Memory B cell (primary cell): ENCODE measurements around the gene PDSS2.

Experiments used
- ATAC-seq: fragments of 150-1000 bp; cut with Tn5 transposase; 2 replicates; pipeline ENCODE4 v1.10.0; 2021; ENCODE audit warnings: low read depth, mild to moderate bottlenecking, moderate library complexity
- DNase-seq, 2 donors: peaks; one replicate each; pipeline ENCODE4 v3.0.0; 2022; ENCODE audit warnings: low spot score in 2 of 2
- H3K27ac Mint-ChIP-seq: one replicate; pipeline ENCODE4 v1.8.0; 2022; ENCODE audit warnings: mild to moderate bottlenecking, moderate library complexity, mixed read lengths
- H3K27me3 Mint-ChIP-seq: one replicate; pipeline ENCODE4 v1.8.0; 2022; ENCODE audit warnings: mixed read lengths
- H3K36me3 Mint-ChIP-seq: one replicate; pipeline ENCODE4 v1.8.0; 2022; ENCODE audit warnings: mild to moderate bottlenecking, mixed read lengths
- H3K4me1 Mint-ChIP-seq: one replicate; pipeline ENCODE4 v1.8.0; 2022; ENCODE audit warnings: mixed read lengths
- H3K4me3 Mint-ChIP-seq: one replicate; pipeline ENCODE4 v1.8.0; 2022; ENCODE audit warnings: mild to moderate bottlenecking, moderate library complexity, mixed read lengths
- H3K9me3 Mint-ChIP-seq: one replicate; pipeline ENCODE4 v1.8.0; 2022; ENCODE audit warnings: mixed read lengths

The PDSS2 gene

DNA sequence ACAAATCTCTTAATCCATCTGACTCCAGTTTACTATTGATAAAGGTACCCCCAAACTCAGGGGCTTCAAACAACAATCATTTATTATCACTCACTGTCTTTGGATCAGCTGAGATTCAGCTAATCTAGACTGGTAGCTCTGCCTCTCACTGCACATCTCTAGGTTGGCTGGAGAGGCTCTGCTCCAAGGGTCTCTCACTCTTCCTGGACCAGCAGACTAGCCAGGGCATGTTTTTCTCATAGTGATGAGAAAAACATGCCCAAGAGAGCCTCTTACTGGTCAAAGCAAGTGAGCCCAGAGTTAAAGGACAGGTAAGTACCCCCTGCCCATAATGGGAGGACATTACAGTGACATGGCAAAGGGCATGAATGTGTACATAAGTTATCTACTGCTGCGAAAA is 228.9 kb downstream of the PDSS2 start:
- no peak overlapping the region for H3K27ac Mint-ChIP-seq
- H3K36me3 Mint-ChIP-seq: peaks cover 27% of the 10 kb centered on the region
- ATAC-seq: no peak

DNA sequence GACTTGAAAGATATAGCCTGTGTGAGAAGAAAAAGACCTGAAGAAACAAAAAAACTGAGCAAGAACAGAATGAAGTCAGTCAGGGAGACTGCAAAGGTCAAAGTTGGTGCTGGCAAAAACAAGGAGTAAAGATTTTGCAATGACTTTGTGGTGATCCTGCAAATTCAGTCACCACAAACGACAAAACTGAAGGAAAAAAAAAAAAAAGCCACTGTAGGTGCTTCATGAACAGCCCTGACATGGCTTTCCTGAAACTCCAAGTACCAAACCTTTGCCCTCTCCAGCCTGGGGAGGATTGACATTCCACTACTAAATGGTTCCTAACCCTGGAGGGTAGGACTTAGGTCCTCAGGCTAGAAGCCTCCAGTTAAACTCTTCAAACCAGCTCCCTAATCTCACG is 229.3 kb downstream of the PDSS2 start:
- no peaks in the 10 kb centered on the region for H3K4me1 Mint-ChIP-seq
- no peak overlapping the region for H3K27ac Mint-ChIP-seq
- no peak for ATAC-seq
- peaks cover 27% of the 10 kb centered on the region for H3K36me3 Mint-ChIP-seq
- H3K9me3 Mint-ChIP-seq: no peaks in the 10 kb centered on the region
- no peak overlapping the region for H3K4me3 Mint-ChIP-seq
- DNase-seq: no peak
- no peaks in the 10 kb centered on the region for H3K27me3 Mint-ChIP-seq

More for the DNA sequence above, 228.9 kb downstream of the PDSS2 start:
- H3K4me3 Mint-ChIP-seq: no peak overlapping the region
- H3K4me1 Mint-ChIP-seq: no peaks in the 10 kb centered on the region
- no peaks in the 10 kb centered on the region for H3K27me3 Mint-ChIP-seq
- peaks cover under 1% of the 10 kb centered on the region for H3K9me3 Mint-ChIP-seq
- DNase-seq: no peak

DNA sequence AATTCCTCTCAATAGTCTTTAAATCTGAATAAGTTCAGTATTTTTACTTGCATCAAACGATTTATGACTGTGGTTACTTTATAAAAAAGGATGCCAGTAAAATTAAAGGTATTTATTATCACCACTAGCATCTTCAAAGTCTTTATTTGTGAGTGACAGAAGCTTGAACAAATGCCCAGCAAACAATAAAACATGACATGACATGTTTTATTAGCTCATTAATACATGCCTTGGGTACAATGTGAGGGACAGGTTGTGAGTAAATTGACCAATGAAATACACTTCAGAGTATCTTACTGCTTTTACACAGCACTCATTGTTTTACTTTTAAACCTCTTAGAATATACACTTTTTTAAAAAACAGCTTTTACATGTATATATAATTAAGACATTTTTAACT is 230.6 kb downstream of the PDSS2 start:
- H3K4me3 Mint-ChIP-seq: no peak overlapping the region
- H3K27ac Mint-ChIP-seq: no peak overlapping the region
- DNase-seq (no peak), ATAC-seq (no peak)
- H3K4me1 Mint-ChIP-seq: peaks cover 2% of the 10 kb centered on the region
- H3K36me3 Mint-ChIP-seq: peaks cover 22% of the 10 kb centered on the region
- H3K9me3 Mint-ChIP-seq: no peaks in the 10 kb centered on the region
- H3K27me3 Mint-ChIP-seq: no peaks in the 10 kb centered on the region

DNA sequence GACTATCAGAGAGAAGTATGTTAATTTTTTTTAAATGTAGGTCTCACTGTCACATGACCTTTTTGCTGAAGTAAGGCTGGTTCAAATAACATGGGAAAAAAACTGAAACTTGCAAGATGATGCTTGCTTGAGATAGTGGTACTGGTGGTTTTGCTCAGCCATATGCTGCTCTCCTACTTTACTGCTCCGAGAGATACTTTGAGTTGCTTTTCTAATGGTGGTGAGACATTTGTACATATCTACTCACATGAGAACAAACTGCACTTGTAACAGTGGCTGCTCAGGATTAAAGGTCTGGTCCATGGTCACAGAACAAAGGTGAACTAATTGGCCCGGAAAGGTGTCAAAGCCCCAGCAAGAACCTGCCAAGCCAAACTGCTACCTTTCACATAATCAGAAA is 237.8 kb downstream of the PDSS2 start:
- ATAC-seq (no peak), DNase-seq (no peak)
- peaks cover 2% of the 10 kb centered on the region for H3K4me1 Mint-ChIP-seq
- H3K9me3 Mint-ChIP-seq: no peaks in the 10 kb centered on the region
- H3K36me3 Mint-ChIP-seq: peaks cover 10% of the 10 kb centered on the region
- H3K4me3 Mint-ChIP-seq: no peak overlapping the region
- H3K27ac Mint-ChIP-seq: no peak overlapping the region
- H3K27me3 Mint-ChIP-seq: no peaks in the 10 kb centered on the region

DNA sequence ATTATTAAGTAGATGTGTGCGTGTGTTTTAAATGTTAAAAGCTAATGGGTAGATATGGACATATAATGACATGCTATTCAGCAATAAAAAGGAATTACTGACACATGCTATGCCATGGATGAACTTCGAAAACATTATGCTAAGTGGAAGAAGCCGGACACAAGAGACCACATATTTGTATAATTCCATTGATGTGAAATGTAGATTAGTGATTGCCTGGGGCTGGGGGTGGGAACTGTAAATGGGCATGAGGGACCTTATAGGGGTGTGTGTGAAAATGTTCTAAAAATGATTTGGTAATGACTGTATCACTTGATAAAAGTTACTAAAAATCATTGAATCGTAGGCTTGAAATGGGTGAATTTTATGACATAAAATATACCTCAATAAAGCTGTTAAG is 239.5 kb downstream of the PDSS2 start:
- peaks cover 1% of the 10 kb centered on the region for H3K4me1 Mint-ChIP-seq
- no peaks in the 10 kb centered on the region for H3K27me3 Mint-ChIP-seq
- H3K9me3 Mint-ChIP-seq: no peaks in the 10 kb centered on the region
- no peak for DNase-seq
- no peak overlapping the region for H3K4me3 Mint-ChIP-seq
- no peak for ATAC-seq
- H3K27ac Mint-ChIP-seq: no peak overlapping the region
- H3K36me3 Mint-ChIP-seq: peaks cover 8% of the 10 kb centered on the region

DNA sequence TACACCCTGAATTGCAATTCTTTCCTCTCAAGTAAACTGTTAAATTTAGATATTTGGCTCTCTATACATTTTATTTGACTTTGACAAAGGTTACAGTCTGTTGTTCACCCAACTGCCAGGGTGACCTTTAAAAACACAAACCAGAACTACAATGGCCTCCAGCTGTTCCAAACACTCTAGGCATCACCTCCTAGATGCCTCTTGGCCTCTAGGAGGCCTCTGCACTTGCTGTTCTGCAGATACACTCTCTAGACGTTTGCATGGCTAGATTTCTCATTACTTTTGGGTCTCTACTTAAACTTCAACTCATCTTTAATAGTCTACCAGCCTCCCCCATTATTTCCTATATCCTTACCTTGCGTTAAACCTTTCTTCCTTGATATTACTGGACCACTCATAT is 241.2 kb downstream of the PDSS2 start:
- H3K9me3 Mint-ChIP-seq: no peaks in the 10 kb centered on the region
- DNase-seq (no peak), ATAC-seq (no peak)
- H3K36me3 Mint-ChIP-seq: peaks cover 8% of the 10 kb centered on the region
- no peak overlapping the region for H3K4me3 Mint-ChIP-seq
- H3K27me3 Mint-ChIP-seq: no peaks in the 10 kb centered on the region
- no peaks in the 10 kb centered on the region for H3K4me1 Mint-ChIP-seq
- no peak overlapping the region for H3K27ac Mint-ChIP-seq

DNA sequence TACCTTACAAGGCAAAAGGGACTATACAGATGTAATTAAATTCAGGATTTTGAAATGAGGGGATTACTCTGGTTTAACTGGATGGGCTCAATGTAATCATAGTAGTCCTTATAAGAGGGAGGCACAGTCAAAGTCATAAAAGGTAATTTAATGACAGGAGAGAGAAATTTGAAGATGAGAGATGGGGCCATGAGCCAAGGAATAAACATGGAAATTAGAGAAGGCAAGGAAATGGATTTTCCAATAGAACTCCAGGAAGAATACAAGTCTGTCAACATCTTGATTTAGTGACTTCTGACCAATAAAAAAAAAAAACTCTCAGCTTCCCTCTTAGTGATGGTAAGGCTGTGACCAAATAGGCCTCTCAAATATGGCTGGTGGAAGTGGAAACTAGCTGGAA is 242.1 kb downstream of the PDSS2 start:
- no peak for ATAC-seq

DNA sequence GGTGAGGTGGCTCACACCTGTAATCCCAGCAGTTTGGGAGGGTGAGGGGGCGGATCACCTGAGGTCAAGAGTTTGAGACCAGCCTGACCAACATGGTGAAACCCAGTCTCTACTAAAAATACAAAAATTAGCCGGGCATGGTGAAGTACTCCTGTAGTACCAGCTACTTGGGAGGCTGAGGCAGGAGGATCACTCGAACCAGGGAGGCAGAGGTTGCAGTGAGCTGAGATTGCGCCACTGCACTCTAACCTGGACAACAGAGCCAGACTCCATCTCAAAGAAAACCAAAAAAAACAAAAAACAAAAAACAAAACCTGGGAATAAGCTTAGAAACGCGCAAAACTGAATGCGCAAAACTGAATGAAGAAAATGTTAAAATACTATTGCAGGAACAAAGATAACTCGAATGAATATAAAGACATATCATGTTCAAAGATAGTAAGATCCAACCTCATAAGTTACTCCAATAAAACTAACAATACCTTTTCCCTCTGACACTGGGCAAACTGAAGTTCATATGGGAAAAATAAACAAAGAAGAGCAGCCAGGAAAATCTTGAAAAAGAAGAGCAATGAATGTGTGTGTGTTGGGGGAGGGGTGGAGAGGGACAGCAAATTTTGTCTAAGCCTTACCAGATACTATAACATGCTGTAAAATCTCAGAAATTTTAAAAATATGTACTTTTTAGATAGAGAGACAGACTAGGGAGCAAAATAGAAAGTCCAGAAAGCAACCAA is 243.0 kb downstream of the PDSS2 start:
- H3K27me3 Mint-ChIP-seq: no peaks in the 10 kb centered on the region

More for the DNA sequence above, 242.1 kb downstream of the PDSS2 start:
- H3K27ac Mint-ChIP-seq: no peak overlapping the region
- H3K36me3 Mint-ChIP-seq: peaks cover 8% of the 10 kb centered on the region
- no peaks in the 10 kb centered on the region for H3K4me1 Mint-ChIP-seq
- no peak for DNase-seq
- no peak overlapping the region for H3K4me3 Mint-ChIP-seq
- H3K27me3 Mint-ChIP-seq: no peaks in the 10 kb centered on the region
- no peaks in the 10 kb centered on the region for H3K9me3 Mint-ChIP-seq

DNA sequence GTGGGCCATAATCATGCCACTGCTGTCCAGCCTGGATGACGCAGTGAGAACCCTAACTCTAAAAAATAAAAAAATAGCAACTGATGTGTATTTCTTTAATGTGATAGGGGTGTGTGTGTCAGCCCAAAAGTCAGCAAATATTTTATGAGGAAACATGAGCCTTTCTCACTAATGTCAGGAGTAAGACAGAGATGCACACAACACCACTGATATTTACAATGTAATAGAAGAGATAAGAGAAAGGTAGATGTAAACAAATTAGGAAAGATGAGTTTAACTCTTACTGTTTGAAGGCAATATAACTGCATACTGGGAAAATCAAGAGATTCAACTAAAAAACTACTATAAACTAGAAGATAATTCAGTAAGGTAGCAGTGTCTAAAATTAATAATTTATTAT is 244.0 kb downstream of the PDSS2 start:
- DNase-seq (no peak), ATAC-seq (no peak)
- H3K4me1 Mint-ChIP-seq: no peaks in the 10 kb centered on the region
- H3K36me3 Mint-ChIP-seq: peaks cover 6% of the 10 kb centered on the region
- H3K9me3 Mint-ChIP-seq: no peaks in the 10 kb centered on the region
- H3K27me3 Mint-ChIP-seq: no peaks in the 10 kb centered on the region
- no peak overlapping the region for H3K27ac Mint-ChIP-seq
- no peak overlapping the region for H3K4me3 Mint-ChIP-seq

More for the DNA sequence above, 243.0 kb downstream of the PDSS2 start:
- Mint-ChIP-seq H3K27ac (no peak overlapping the region), H3K4me3 (no peak overlapping the region), H3K4me1 (no peaks in the 10 kb centered on the region), H3K36me3 (peaks cover 6% of the 10 kb centered on the region), H3K9me3 (no peaks in the 10 kb centered on the region)
- DNase-seq (no peak), ATAC-seq (no peak)

DNA sequence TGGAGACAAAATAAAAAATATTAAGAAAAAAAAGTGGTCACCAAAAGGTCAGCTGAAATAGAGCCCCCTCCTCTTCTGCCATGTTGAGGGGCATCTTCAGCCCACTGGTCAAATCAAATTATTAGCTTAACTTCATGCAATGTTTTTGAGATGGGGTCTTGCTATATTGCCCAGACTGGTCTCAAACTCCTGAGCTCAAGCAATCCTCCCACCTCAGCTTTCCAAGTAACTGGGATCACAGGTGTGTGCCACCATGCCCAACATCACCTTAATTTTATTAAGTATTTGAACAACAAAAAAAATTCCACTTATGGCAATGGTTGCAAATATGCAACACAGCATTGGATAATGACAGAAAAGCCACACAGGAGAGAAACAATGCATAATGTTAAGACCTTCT is 244.7 kb downstream of the PDSS2 start:
- Mint-ChIP-seq H3K27me3 (no peaks in the 10 kb centered on the region), H3K4me3 (no peak overlapping the region), H3K27ac (no peak overlapping the region), H3K4me1 (no peaks in the 10 kb centered on the region), H3K9me3 (no peaks in the 10 kb centered on the region), H3K36me3 (peaks cover 3% of the 10 kb centered on the region)
- ATAC-seq: no peak
- DNase-seq: no peak

DNA sequence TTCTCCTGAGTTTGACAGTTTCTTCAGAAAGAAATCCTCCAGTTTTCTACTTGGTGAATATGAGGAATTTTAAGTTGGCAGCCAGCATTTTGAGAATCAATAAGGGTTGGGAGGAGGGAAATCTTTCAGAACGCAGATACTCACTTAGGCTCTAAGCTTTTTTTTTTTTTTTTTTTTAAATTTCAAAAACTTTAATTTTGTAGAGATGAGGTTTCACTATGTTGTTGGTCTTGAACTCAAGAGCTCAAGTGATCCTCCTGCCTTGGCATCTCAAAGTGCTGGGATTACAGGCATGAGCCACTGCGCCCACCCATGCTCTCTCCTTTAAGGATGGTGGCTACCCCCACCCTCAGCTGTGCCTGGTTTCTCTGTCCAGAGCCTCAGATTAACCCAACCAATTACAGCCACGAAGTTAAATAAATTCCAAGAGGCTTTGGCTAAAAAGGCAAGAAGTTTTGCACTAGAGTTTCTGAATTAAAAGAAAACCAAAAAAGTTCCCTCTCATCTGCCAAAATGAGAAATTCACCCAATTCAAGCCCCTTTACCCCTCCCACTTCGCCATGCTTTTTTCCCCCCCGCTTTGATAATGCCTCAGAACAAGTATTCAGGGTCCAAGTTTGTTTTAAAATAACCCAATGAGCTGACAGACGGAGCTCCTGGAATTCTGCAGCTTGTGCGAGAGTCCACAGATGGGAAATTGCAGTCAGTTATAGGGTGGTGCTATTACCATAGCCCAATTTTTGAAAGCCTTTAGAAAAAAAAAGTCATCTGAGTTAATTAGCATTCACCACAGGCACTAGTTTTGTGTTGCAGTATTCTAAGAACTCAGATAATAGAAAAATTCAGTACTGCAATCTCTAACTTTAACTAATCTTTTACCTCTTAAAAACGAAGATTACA is 249.7 kb downstream of the PDSS2 start:
- no peak overlapping the region for H3K27ac Mint-ChIP-seq
- H3K9me3 Mint-ChIP-seq: no peaks in the 10 kb centered on the region
- H3K4me1 Mint-ChIP-seq: no peaks in the 10 kb centered on the region
- peaks cover 16% of the 10 kb centered on the region for H3K36me3 Mint-ChIP-seq
- H3K4me3 Mint-ChIP-seq: no peak overlapping the region
- DNase-seq (no peak), ATAC-seq (no peak)
- no peaks in the 10 kb centered on the region for H3K27me3 Mint-ChIP-seq

DNA sequence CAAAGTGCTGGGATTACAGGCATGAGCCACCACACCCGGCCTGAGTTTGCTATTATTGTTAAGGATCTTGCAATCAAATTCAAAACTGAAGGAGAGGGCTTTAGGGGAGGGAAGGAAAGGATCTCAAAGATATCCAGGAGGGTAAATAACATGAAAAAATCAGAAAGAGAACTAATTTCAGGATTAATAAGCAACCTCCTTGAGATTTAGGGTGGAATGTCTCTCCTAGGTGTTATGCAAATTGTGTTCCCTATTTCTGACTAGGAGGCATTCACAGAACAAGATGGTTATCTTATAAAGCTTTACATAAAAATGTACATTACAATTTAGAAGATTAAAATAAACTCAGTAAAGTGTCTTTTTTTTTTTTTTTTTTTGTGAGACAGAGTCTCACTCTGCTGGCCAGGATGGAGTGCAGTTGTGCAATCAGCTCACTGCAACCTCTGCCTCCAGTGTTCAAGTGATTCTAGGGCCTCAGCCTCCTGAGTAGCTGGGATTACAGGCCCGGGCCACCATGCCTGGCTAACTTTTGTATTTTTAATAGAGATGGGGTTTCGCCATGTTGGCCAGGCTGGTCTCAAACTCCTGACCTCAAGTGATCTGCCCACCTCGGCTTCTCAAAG is 252.0 kb downstream of the PDSS2 start:
- Mint-ChIP-seq H3K27ac (no peak overlapping the region), H3K4me1 (no peaks in the 10 kb centered on the region), H3K27me3 (no peaks in the 10 kb centered on the region), H3K36me3 (peaks cover 27% of the 10 kb centered on the region), H3K9me3 (peaks cover 3% of the 10 kb centered on the region), H3K4me3 (no peak overlapping the region)
- ATAC-seq: no peak
- DNase-seq: no peak

DNA sequence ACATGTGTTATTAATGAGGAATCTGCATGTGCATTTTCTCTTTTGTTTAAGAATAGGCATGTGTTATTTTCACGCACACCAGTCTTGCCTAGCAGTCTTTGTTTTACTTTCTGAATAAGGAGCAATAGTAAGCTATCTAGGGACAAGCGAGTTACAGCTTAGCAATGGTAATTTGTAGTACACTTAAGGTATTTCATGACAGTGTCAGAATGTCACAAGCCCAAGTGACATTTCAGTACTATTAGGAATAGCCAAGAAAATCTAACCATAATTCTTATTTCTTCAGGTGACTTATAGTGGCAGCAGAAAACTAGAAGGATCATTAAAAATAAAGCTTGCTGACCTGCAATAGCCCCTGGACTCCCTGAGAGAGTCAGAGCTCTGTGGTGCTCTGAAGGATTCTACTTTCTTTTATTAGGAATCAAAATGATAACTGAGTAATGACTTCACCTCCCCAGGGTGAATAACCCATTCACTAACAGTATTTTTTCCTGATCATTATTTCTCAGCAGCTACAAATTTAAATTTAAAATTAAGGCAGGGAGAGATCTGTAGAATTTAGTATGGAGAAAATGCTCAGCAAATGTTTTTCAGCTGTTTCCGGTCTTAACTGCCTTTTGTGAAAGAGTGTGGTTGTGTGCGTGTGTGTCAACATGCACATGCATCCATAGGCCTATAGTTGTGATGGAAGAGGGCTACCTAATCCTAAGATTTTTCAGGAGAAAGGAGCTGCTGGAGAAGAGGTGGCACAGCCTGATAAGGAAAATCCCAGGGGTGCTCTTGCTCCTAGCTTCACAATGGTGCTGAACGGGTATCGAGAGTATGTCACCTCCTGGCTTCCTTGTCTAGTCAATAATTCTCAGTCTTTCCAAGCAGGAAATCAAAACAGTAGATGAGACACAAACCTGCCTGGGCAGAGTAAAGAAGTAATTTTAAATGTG is 254.0 kb downstream of the PDSS2 start:
- no peak for ATAC-seq
- Mint-ChIP-seq H3K4me1 (no peaks in the 10 kb centered on the region), H3K27me3 (no peaks in the 10 kb centered on the region), H3K36me3 (peaks cover 27% of the 10 kb centered on the region), H3K9me3 (peaks cover 3% of the 10 kb centered on the region), H3K27ac (no peak overlapping the region), H3K4me3 (no peak overlapping the region)
- no peak for DNase-seq
